ENCODE measurements around the gene CRABP2.
A peak's percentile ranks its signal among the peaks of the same experiment; 100 is the strongest.

GRCh38 chr1:156680056-156680455, 25.3 kb downstream of the CRABP2 start:
- TF ChIP-seq REST (IDR thresholded peaks at IDR 0.05; ENCODE audit: low read depth, low read length) (peak; percentile 84), CTCF (IDR thresholded peaks at IDR 0.05) (no peak), MXI1 (IDR thresholded peaks at IDR 0.05; ENCODE audit: low read depth, low read length) (no peak), POLR2AphosphoS5 (IDR thresholded peaks at IDR 0.05; ENCODE audit: low read depth, low read length) (no peak), RCOR1 (IDR thresholded peaks at IDR 0.05; ENCODE audit: low read length) (no peak), USF2 (IDR thresholded peaks at IDR 0.05; ENCODE audit: borderline replicate concordance, low read depth, low read length) (no peak), YY1 (IDR thresholded peaks at IDR 0.05; ENCODE audit: low read depth) (no peak), EP300 (IDR thresholded peaks at IDR 0.05; ENCODE audit: borderline replicate concordance in 1 of 2, low read depth in 1 of 2, low read length in 1 of 2) (no peak), SMC3 (IDR thresholded peaks at IDR 0.05; ENCODE audit: low read depth, low read length) (no peak), ELF1 (IDR thresholded peaks at IDR 0.05) (no peak)
- TF ChIP-seq, protein P1, sequence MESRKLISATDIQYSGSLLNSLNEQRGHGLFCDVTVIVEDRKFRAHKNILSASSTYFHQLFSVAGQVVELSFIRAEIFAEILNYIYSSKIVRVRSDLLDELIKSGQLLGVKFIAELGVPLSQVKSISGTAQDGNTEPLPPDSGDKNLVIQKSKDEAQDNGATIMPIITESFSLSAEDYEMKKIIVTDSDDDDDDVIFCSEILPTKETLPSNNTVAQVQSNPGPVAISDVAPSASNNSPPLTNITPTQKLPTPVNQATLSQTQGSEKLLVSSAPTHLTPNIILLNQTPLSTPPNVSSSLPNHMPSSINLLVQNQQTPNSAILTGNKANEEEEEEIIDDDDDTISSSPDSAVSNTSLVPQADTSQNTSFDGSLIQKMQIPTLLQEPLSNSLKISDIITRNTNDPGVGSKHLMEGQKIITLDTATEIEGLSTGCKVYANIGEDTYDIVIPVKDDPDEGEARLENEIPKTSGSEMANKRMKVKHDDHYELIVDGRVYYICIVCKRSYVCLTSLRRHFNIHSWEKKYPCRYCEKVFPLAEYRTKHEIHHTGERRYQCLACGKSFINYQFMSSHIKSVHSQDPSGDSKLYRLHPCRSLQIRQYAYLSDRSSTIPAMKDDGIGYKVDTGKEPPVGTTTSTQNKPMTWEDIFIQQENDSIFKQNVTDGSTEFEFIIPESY (IDR thresholded peaks at IDR 0.05; ENCODE audit: borderline replicate concordance, low read depth) = no peak

All from SK-N-SH (cell line).